GM21717 (cell line): Measurements from ENCODE around the gene DRC3.
"Not testable (repeated sequence)": the region's sequence is repeated elsewhere in the genome, so short reads cannot be mapped to it uniquely, and the experiment has no call there.

Source experiments
- ATAC-seq: cut with Tn5 transposase; IDR thresholded peaks from one replicate; pipeline ENCODE4 v1.9.1; 2021; ENCODE audit warnings: mild to moderate bottlenecking, moderate library complexity; ENCODE audit not compliant: unreplicated experiment

Gene DRC3

GRCh38 chr17:17940441-17940911 lies 32.2 kb upstream of the DRC3 start:
- ATAC-seq = no peak

DNA sequence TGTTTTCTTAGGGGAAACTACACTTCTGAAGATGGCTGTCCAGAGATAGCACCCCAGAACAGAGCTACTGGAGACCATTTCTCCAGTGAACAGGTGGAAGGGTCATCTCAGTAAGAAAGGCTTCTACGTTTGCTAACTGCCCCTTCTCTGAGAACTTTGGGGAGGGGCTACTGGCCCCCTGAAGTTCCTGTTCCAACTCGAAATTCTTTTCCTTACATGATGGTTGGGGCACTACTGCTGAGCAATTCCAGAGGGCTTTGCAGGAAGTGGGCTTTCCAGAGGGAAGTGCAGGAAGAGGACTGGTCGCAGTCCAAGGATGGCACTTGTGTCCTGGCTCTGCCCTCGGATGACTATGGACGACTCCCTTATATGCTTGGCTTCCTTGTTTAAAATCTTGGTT lies 31.6 kb upstream of the DRC3 start:
- no peak for ATAC-seq

GRCh38 chr17:17942846-17943245 lies 29.8 kb upstream of the DRC3 start:
- ATAC-seq = no peak

- ATAC-seq = no peak
Observed at GRCh38 chr17:17943281-17943984, 29.2 kb upstream of the DRC3 start.

GRCh38 chr17:17944242-17944641 lies 28.4 kb upstream of the DRC3 start:
- ATAC-seq = no peak

- ATAC-seq = no peak
Observed at GRCh38 chr17:17944743-17945142, 27.9 kb upstream of the DRC3 start.

- no peak for ATAC-seq
Observed at GRCh38 chr17:17946093-17946492, 26.6 kb upstream of the DRC3 start.

- no peak for ATAC-seq
Observed at GRCh38 chr17:17947309-17947708, 25.4 kb upstream of the DRC3 start.

DNA sequence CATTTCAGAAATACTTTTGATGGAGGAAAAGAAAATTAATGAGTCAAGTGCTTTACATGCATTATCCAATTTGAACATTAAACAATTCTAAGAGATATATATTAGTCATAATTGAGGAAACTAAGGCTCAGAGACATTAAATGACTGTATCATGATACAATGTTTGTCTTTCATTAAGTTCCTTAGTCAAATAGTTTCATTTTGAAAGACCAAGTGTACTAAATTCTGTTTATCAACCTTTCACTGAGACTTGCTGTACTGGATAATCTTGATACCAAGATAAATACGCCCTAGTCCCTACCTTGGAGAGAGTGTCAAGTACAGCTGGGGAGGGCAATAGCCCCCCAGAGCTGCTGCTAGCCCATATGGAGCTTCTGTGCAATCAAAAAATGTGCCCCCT lies 24.7 kb upstream of the DRC3 start:
- no peak for ATAC-seq

GRCh38 chr17:17950347-17950746 lies 22.3 kb upstream of the DRC3 start:
- ATAC-seq = no peak

DNA sequence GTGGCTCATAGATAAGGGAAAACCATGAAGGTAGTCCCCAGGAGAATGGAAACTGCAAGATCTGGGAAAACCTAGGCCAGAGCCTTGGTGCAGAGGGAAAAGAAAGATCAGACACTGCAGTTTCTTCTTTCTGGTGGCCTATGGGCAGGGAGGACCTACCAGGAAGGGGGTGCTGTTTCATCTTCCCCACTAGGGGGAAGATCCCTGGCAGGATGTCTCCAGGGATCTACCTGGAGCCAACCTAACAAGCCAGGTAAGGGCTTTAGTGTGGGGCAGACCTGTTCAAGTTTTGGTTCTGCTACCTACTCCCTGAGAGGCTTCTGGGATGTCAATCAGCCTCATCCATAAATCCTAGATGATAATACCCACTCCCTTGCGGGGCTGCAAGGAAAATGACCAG lies 21.9 kb upstream of the DRC3 start:
- ATAC-seq = no peak

GRCh38 chr17:17951524-17951923 lies 21.1 kb upstream of the DRC3 start:
- no peak for ATAC-seq

DNA sequence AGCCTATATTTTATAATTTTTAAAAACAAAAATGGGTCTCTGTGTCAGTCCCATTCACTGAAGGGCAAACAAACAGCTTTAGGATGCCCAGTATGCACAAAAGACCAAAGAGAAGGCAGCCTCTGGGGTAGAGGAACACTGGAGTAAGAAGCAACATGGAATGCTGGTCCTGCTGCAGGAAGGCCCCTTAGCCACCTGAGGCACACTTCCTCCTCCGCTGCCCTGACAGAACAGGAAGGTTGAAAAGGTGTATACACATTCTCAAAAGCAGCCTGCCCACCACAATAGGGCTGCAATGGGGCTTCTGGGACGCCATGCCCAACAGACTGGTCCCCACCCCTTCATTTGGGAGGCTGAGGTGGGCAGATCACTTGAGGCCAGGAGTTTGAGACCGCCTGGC lies 20.0 kb upstream of the DRC3 start:
- no peak for ATAC-seq

DNA sequence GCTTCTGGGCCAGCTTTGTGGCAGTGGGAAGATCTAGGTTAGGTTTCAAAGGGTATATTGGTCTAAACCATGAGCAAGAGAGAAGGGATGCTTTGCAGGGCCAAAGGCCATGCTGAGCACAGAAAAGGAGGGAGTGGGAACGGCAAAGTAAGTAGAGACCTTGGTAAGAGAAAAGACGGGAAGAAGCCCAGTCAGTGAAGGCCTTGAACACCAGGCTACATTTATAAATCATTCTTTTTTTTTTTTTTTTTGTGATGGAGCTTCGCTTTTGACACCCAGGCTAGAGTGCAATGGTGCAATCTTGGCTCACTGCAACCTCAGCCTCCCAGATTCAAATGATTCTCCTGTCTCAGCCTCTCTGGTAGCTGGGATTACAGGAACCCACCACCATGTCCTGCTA lies 18.6 kb upstream of the DRC3 start:
- ATAC-seq = no peak

DNA sequence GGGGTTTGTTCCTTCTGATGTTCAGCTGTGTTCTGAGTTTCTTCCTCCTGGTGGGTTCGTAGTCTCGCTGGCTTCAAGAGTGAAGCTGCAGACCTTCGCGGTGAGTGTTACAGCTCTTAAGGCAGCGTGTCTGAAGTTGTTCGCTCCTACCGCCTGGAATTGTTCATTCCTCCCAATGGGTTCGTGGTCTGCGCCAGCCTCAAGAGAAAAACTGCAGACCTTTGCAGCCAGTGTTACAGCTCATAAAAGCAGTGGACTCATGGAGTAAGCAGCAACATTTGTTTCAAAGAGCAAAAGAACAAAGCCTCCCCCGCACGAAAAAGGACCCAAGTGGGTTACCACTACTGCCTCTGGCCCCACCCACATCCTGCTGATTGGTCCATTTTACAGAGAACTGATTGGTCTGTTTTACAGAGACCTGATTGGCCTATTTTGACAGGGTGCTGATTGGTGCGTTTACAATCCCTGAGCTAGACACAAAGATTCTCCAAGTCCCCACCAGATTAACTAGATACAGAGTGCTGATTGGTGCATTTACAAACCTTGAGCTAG lies 16.8 kb upstream of the DRC3 start:
- ATAC-seq = not testable (repeated sequence)

GRCh38 chr17:17957584-17957916 lies 15.1 kb upstream of the DRC3 start:
- ATAC-seq = no peak

DNA sequence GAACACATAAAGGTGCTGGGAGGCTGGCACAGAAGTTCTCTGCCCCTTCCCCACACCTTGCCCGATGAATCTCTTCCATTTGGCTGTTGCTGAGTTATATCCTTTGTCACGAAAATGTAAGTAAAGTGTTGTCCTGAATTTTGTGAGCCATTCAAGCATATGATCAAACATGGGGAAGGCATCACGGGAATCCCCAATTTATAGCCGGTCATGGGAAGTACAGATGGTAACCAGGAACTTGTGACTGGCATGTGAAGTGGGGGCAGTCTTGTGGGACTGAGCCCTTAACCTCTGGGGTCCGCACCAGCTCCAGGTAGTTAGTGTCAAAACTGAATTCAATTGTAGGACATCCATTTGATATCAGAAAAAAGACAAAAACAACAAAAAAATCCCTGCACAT lies 13.7 kb upstream of the DRC3 start:
- ATAC-seq = no peak

- no peak for ATAC-seq
Observed at GRCh38 chr17:17959520-17960361, 12.9 kb upstream of the DRC3 start.

DNA sequence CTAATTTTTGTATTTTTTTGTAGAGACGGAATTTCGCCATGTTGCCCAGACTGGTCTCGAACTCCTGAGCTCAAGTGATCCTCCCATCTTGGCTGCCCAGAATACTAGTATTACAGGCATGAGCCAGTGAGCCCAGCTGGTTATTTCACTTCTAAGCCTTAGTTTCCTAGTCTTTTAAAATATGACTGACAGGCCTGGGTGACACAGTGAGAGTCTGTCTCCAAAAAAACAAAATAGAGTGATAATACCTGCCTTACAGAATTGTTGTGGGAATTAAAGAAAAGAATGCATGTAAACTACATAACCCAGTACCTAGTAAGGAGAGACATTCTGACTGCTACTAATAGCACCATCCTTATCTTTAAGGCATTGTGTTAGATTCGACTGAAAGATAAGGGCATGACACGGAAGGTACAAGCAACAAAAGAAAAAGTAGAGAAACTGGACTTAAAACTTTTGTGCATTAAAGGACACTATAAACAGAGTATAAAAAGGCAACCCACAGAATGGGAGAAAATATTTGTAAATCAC lies 12.1 kb upstream of the DRC3 start:
- ATAC-seq = no peak

- no peak for ATAC-seq
Observed at GRCh38 chr17:17963066-17963465, 9.6 kb upstream of the DRC3 start.

DNA sequence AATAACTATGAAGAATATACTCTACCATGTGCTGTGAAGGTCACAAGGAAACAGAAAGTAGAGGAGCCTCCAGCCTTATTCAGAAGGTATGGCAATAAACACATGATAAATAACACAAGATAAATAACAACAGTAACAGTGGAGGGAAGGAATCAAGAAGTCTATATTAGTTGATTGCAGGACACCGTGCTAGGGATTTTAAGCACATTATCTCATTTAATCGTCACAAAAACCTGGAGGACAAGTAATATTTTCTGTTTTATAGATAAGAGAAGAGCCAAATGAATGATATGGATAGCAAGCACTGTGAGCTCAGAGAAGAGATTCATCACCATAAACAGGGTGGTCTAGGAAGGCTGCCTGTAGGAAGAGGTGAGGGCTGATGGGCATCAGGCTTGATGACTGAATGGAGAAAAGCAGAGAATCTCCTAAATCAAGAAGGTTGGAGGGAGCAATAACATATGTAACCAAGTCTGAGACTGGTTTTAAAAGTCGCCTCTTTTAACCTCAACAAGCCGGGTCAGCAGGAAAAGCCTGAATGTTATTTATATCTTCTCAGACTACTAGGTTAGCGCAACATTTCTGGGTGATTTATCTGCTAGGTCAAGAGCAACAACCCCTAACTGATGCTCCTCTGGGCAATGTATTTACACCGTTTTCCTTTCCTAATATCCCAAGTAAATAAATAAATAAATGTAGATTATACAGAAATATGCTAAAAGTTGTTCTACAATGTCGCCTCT lies 8.8 kb upstream of the DRC3 start:
- no peak for ATAC-seq
